AG20443 (cell line): ENCODE measurements around the gene EML3.
"Not testable (repeated sequence)": the region's sequence is repeated elsewhere in the genome, so short reads cannot be mapped to it uniquely, and the experiment has no call there.

Source experiments
- DNase-seq: peaks from one replicate; pipeline ENCODE4 v3.0.0; 2012; ENCODE audit warnings: low spot score, mixed read lengths

Gene EML3

GRCh38 chr11:62621567-62622470 lies 9.2 kb upstream of the EML3 start, which contains the start of gene B3GAT3:
B3GAT3 (minus strand) TSS chr11:62621986; CDS start chr11:62621947, 39 bp downstream.
- peak; percentile 99 for DNase-seq

DNA sequence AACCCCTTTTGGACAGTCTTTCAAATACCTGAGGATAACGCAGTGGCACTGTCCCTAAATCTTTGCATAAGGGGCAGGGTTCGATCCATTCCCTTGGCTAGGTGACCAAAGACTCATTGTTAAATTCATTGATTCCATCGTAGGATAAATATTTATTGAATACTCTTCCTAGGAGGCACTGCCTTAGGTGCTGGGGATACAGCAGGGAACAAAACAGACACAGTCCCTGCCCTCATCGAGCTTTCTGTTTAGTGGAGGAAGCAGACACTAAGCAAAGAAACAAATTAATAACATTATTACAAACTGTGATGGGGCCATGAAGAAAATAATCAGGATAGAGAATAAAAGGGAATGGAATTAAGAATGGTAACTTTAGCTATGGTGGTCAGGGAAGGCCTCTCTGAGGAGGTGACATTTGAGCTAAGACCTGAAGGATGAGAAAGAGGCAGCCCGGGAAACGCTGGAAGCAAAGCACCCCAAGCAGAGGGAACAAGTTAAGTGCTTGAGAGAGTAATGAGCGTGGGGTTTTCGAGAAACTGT lies 8.5 kb upstream of the EML3 start:
- no peak for DNase-seq

GRCh38 chr11:62616957-62617356 lies 4.4 kb upstream of the EML3 start:
- DNase-seq: not testable (repeated sequence)

- DNase-seq: no peak
Measured at GRCh38 chr11:62615521-62615920, 2.9 kb upstream of the EML3 start.

DNA sequence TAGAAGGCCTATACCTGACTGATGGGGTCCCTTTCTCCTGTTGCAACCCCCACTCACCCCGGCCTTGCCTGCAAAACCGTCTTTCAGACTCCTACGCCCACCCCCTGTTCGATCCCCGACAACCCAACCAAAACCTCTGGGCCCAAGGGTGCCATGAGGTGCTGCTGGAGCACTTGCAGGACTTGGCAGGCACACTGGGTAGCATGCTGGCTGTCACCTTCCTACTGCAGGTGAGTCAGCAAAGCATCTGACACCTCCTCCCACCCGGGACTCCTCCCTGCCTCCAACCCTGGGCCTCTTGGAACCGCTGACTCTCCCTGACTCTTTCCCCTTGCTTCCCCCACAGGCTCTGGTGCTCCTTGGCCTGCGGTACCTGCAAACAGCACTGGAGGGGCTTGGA lies 1.7 kb upstream of the EML3 start:
- DNase-seq: no peak

GRCh38 chr11:62613291-62613778 lies 760 bp upstream of the EML3 start:
- DNase-seq: no peak

- DNase-seq: peak; percentile 75
Measured at GRCh38 chr11:62611705-62612365, 740 bp downstream of the EML3 start.

- no peak for DNase-seq
Measured at GRCh38 chr11:62610814-62611704, 1.5 kb downstream of the EML3 start.

GRCh38 chr11:62610403-62610802 lies 2.2 kb downstream of the EML3 start:
- DNase-seq: no peak

DNA sequence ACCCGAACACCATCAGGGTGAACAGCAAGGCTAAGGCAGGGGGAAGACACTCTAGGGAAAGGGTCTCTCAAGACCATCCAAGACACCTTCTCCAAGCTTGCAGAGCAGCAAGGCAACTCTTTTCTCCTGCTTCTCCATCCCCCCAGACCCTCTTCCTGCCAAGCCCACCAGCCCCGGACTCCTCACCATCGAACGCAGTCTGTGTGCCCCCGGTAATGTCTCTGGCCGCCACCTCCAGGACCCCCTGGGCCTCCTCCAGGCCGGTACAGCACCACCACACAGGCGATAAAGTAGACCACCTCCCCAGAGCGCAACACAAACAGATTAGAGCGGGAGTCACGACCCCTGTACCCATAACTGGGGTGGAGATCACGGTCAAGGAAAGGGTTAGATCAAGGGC lies 3.8 kb downstream of the EML3 start:
- DNase-seq: no peak

GRCh38 chr11:62607714-62608113 lies 4.9 kb downstream of the EML3 start:
- no peak for DNase-seq

DNA sequence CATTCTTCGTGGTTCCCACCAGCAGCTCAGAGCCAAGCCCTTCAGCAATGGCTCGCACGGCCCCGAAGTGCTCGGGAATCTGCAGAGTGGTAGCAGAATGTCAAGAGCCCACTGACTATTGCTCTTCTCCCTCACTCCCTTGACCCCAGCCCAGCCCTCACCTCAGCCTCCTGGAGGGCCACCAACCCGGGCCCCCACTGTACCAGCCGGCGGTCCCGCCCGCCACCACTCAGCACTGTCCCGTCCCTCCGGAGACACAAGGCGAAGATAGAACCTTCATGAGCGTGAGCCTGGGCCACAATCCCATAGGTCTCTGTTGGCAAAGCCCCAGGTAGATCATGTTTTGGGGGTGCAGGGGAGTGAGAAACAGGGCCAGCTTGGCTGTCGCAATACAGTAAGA lies 6.7 kb downstream of the EML3 start:
- no peak for DNase-seq

- DNase-seq: no peak
Measured at GRCh38 chr11:62605467-62605866, 7.1 kb downstream of the EML3 start.

- DNase-seq: no peak
Measured at GRCh38 chr11:62604460-62605120, 8.0 kb downstream of the EML3 start.

- DNase-seq: no peak
Measured at GRCh38 chr11:62603776-62604299, 8.7 kb downstream of the EML3 start.

DNA sequence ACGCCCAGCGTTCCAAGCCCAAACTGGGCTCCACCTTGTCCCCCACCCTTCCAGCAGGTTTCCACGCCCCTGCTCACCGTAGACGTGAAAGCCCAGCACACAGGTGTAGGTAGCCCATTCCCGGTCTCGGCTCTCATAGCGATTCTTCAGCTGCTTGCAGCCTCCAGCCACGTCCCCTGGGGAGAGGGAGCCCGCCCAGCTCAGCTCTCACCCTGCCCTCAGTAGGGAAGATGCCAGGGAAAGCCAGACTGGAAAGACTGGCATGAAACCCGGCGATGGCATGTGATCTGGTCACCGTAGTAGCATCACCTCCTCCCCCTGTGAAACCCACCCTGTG lies 9.5 kb downstream of the EML3 start:
- DNase-seq: no peak

- peak; percentile 47 for DNase-seq
Measured at GRCh38 chr11:62602141-62603071, 10.2 kb downstream of the EML3 start.

DNA sequence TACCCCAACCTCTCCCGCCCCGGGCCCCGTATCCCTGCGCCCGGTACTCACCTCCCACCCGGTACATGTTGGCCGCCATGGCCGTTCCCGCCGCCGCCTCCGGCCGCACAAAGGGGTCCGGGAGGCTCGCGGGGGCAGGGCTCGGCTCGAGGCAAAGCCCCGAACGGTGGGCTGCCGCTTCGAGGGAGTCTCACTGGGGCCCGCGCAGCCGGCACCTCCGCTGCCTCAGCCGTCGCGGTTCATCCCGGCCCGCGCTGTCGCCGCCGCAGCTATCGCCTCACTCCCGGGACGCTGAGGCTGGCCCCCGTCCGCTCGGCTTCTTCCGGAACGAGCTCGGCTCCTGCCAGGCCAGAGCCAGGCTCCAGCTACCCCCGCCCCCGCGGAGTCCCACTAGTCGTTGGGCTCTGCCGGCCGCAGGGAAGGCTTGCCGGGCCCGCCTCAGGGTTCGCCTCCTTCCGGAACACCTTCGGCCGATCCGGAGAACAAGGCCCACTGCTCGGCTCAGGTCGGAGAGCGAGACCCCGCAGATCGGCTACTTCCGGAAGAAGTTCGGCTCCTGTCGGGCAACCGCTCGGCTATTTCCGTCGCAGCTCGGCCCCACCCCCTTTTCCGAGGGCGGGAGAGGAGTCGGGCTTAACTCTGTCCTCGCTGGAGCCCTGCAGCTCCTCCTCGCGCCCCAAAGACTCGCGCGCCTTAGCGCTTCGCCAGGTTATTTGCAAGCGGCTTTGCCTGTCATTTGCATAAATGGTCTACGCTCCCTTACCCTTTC lies 11.0 kb downstream of the EML3 start, which contains the start of gene MTA2:
TSS of gene MTA2 (minus strand) at position 494 of the 769 bp plus-strand sequence. CDS start at position 79, 415 bp downstream.
- peak; percentile 96 for DNase-seq

- DNase-seq: peak; percentile 55
Measured at GRCh38 chr11:62601122-62601371, 11.5 kb downstream of the EML3 start.
